NCI-H2029 (cell line): ENCODE data around the gene CYBC1.

ENCODE experiments used
- DNase-seq: peaks from one replicate; lab custom pipeline; 2025; lab: John Stamatoyannopoulos, UW

The CYBC1 gene

GRCh38 chr17:82450357-82451106 is at the start of gene CYBC1:
CYBC1 (minus strand) TSS chr17:82450752; CDS start chr17:82449254, 1,498 bp downstream.
- DNase-seq, result peak; percentile 78

- DNase-seq, result no peak
Observed at GRCh38 chr17:82497483-82498405, 47.2 kb upstream of the CYBC1 start.

GRCh38 chr17:82496529-82497434 is 46.2 kb upstream of the CYBC1 start:
- DNase-seq, result peak; percentile 86

GRCh38 chr17:82495844-82496528 is 45.4 kb upstream of the CYBC1 start:
- peak; percentile 83 for DNase-seq

- peak; percentile 39 for DNase-seq
Observed at GRCh38 chr17:82494236-82495055, 43.9 kb upstream of the CYBC1 start.

GRCh38 chr17:82493226-82493781 is 42.8 kb upstream of the CYBC1 start:
- DNase-seq, result no peak

GRCh38 chr17:82492643-82493225 is 42.2 kb upstream of the CYBC1 start:
- no peak for DNase-seq

- DNase-seq, result no peak
Observed at GRCh38 chr17:82491533-82491932, 41.0 kb upstream of the CYBC1 start.

GRCh38 chr17:82491196-82491530 is 40.6 kb upstream of the CYBC1 start:
- no peak for DNase-seq

- peak; percentile 64 for DNase-seq
Observed at GRCh38 chr17:82490512-82491195, 40.1 kb upstream of the CYBC1 start.

- DNase-seq, result no peak
Observed at GRCh38 chr17:82489851-82490511, 39.4 kb upstream of the CYBC1 start.

GRCh38 chr17:82489117-82489516 is 38.6 kb upstream of the CYBC1 start:
- no peak for DNase-seq

GRCh38 chr17:82487910-82488309 is 37.4 kb upstream of the CYBC1 start:
- DNase-seq, result no peak

- DNase-seq, result no peak
Observed at GRCh38 chr17:82486231-82487094, 35.9 kb upstream of the CYBC1 start.

- DNase-seq, result no peak
Observed at GRCh38 chr17:82483836-82484235, 33.3 kb upstream of the CYBC1 start.

- DNase-seq, result no peak
Observed at GRCh38 chr17:82483204-82483660, 32.7 kb upstream of the CYBC1 start.

GRCh38 chr17:82480318-82480717 is 29.8 kb upstream of the CYBC1 start:
- no peak for DNase-seq

GRCh38 chr17:82479602-82480001 is 29.1 kb upstream of the CYBC1 start:
- DNase-seq, result no peak
